HG02678 (cell line): ENCODE data around the gene ATRN.
"Not testable (repeated sequence)": the region's sequence is repeated elsewhere in the genome, so short reads cannot be mapped to it uniquely, and the experiment has no call there.

ENCODE experiments used
- ATAC-seq: cut with Tn5 transposase; IDR thresholded peaks from one replicate; pipeline ENCODE4 v1.9.1; 2021; ENCODE audit warnings: mild to moderate bottlenecking, moderate library complexity; ENCODE audit not compliant: unreplicated experiment

The ATRN gene

DNA sequence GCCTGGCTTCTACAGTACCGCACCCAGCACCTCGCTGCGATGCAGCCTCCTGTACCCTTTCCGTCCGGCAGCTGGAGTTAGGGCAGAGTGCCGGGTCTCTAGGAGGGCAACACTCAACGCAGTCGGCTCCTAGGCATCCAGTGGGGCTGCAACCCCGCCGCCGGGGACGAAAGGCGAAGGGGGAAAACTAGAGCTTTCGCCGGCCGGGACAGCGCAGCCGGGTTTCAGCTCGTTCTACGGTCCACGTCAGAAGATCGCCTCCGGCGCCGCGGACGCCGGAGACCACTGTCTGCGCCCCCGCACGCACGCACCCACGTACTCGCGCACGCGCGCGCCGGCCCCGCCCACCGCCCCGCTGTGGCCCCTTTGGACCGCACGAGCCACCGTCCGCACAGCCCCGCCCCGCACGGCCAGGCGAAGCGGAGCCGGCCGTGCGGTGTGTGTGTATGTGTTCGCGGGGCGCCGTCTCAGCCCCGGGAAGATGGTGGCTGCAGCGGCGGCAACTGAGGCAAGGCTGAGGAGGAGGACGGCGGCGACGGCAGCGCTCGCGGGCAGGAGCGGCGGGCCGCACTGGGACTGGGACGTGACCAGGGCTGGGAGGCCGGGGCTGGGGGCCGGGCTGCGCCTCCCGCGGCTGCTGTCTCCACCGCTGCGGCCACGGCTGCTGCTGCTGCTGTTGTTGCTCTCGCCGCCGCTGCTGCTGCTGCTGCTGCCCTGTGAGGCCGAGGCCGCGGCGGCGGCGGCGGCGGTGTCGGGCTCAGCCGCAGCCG, at the start of gene ATRN:
Gene ATRN, plus strand, starts transcription at position 392 of the 770 bp plus-strand sequence. Its CDS starts 90 bp downstream, at position 482.
- ATAC-seq, result peak; percentile 89

DNA sequence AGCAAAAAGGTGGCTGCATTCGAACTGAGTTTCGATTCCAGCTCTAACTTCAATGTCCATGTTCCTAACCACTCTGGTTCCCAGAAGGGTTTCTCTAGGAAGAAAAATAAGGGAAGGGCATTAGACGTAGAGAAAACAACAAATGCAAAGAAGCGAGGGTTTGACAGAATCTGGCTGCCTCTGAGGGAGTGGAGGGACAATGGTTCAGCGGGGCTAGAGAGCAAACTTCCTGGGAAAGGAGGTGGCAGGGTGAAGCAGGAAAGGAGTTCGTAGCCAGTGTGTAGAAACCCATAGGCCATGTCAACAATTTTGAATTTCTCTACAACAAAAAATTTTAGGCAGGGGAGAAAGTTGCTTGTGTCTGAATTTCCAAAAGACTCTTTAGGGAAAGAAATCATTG, 48.8 kb upstream of the ATRN start:
- no peak for ATAC-seq

DNA sequence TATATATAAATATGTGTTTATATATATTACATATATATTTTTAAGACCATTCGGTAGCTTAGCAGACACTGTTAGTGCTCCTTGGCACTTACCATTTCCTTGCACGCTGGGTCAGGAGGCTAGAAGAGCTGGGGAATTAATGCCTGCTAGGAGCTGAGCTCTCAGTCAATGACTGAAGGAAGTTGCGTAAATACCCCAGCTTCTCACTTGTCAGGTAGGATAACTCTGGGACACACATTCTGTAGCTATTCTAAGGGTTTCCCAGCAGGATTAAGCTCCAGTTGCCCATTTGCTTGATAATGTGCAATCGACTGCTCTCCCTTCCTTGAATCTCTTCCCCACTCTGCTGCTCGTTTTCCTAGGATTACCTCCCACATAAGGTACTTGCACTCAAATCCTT, 47.7 kb upstream of the ATRN start:
- ATAC-seq, result no peak

DNA sequence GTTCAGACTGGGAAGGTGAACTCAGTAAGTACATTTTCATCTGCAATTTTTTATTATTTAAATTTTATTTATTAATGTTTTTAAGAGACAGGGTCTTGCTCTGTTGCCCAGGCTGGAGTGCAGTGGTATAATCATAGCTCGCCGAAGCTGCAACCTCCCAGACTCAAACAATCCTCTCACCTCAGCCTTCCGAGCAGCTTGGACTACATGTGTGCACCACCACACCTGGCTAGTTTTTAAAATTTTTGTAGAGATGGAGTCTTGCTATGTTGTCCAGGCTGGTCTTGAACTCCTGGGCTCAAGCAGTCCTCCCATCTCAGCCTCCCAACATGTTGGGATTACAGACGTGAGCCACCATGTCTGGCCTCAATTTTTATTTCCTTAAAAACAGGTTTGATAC, 44.1 kb upstream of the ATRN start:
- not testable (repeated sequence) for ATAC-seq

DNA sequence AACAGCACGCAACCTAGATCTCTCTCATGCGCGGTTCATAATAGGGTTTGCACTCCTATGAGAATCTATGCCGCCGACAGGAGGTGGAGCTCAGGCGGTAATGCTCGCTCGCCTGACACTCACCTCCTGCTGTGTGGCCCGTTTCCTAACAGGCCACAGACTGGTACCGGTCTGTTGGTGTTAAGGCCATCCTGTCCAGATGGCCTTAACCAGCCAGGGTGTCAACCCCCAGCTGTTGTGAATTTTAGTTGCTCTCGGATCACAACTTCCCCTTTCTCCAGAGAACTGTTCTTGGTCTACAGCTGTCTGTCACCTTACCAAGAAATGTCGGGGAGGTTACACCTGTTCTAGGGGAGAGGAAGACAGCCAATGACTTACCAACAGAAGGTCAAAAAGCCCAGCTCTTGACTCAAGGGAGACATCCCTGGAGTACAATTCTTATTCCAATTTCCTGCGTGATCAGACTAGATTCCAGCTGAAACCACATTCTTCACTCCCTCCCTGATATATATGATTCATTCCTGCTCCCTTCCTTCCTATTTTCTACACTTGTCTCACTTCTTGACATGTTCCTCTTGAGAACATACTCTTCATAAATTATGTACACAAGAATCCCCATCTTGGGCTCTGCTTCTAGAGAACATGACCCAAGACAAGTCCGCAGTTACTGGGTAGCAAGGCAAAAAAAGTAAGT, 40.3 kb upstream of the ATRN start:
- ATAC-seq, result peak; percentile 88

DNA sequence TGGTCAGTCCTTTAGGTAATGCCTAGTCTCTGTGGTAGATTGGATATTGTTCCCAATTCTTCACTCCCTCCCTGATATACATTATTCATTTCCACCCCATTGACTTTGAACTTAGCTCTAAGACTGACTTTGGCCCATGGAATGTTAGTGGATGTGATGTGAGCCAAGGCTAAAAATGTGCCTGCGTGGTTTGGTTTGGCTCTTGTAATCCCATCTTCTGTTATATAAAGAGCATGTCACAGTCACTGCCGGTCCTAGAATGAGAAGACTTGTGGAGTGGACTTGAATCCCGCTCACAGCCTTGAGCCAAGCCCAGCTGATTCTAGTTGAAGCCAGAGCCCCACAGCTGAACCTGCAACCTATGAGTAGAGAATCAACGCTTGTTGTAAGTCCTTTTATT, 39.7 kb upstream of the ATRN start:
- ATAC-seq, result no peak

DNA sequence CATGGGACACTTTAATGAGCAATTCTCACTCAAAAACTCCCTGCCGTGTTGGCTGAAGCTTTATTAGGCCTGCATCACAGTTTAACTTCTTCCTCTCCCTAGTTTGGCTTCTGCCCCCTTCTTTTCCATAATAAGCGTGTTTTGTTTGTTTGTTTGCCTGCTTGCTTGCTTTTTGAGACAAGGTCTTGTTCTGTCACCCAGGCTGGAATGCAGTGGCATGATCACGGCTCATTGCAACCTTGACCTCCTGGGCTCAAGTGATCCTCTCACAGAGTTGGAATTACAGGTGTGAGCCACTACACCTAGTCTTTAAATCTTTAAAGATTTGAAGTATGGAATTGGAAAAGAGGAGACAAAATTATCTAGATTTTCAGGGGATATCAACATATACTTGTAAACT, 38.0 kb upstream of the ATRN start:
- ATAC-seq, result no peak

DNA sequence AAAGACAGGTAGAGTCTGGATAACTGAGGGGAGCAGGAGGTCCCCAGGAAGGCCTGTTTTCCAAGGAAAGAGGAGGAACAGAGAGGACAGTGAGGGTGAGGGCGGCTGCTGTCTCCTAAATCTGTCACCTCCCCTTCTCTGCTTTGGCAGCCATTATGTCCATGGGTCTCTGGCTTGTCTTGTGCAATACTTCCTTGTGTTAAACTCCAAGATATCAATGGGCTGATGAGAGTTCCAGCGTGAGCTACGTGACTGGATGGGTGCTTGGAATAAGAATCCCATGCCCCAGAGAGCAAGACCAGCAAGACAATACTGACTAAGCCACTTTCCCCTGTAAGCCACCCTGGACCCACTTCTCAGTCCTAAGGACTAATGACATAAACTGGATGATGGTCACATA, 37.1 kb upstream of the ATRN start:
- ATAC-seq, result no peak

DNA sequence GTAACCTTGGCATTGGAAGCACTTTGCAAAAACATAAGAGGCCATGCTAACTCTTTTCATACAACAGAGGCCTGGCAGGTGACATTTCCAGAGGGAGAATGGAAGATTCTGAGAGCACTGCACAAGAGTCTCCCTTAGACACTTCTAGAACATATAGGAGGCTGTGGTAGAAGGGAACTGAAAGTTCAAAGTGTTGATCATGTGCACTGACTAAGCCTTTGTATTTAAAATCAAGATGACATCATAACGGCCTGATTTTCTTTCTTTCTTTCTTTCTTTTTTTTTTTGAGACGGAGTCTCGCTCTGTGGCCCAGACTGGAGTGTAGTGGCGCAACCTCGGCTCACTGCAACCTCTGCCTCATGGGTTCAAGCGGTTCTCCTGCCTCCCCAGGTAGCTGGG, 36.6 kb upstream of the ATRN start:
- ATAC-seq, result no peak

DNA sequence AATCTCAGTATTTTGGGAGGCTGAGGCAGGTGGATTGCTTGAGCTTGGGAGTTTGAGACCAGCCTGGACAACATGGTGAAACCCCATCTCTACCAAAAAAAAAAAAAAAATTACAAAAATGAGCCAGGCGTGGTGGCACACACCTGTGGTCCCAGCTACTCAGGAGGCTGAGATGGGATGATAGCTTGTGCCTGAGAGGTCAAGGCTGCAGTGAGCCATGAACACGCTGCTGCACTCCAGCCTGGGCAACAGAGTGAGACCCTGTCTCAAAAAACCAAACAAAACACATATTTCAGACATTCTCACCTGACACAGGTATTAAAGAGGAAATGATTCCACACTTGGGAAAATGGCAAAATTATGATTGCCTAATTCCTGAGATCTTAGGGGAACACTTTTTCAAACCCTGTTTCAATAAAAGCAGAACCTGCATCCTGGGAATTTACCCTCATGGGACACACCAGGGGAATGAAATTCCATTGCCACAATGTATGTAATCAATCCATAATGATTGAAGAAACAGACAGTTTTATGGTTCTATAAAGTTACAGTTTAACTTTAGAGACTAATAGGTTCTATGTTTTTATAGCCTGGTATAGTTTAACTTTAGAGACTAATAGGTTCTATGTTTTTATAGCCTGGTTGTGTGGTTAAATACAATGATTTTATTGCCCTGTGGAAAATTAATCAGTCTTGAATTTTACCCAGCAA, 33.8 kb upstream of the ATRN start:
- no peak for ATAC-seq

DNA sequence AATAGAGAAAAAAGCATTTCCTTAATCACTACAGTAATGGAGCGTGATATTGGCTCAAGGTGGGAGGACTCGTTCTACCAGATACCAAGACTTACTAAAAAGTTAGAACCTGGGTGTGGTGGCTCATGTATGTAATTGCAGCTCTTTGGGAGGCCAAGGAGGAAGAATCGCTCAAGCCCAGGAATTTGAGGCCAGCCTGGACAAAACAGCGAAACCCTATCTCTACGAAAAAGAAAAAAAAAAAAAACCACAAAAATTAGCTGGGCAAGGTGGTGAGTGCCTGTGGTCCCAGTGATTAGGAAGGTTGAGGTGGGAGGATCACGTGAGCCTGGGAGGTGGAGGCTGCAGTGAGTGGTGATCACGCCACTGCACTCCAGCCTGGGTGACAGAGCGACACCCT, 24.0 kb upstream of the ATRN start:
- ATAC-seq, result no peak

DNA sequence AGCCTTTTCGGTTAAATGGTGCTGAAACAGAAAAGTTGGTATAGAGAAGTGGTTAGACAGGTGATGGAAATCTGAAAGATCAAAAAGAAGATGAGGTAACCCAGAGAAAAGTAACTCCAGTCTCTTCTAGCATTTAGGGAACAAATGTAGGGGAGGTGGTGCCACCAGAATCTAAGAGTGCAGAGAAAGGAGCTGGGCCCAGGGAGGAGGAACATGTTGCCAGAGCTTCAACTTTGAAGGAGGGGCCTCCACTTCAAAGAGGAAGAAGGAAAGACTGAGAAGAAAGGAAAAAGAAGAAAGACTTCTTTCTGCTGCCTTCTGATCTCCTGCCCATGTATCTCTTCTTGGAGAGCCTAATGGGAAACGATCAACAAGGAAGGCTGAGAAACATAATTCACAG, 23.5 kb upstream of the ATRN start:
- ATAC-seq, result no peak

DNA sequence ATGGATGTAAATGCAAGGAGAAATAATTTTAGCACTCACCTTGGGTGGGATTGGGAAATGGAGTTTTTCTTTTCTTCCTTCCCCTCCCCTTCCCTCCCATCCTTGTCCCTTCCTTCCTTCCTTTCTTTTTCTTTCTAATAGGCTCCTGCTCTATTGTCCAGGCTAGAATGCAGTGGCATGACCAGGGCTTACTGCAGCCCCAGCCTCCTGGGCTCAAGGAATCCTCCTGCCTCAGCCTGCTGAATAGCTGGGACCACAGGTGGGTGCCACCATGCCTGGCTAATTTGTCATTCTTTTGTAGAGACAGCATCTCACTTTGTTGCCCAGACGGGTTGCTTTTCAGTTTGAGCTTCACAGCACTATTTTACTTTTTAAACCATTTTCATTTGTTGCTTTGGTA, 21.5 kb upstream of the ATRN start:
- no peak for ATAC-seq

DNA sequence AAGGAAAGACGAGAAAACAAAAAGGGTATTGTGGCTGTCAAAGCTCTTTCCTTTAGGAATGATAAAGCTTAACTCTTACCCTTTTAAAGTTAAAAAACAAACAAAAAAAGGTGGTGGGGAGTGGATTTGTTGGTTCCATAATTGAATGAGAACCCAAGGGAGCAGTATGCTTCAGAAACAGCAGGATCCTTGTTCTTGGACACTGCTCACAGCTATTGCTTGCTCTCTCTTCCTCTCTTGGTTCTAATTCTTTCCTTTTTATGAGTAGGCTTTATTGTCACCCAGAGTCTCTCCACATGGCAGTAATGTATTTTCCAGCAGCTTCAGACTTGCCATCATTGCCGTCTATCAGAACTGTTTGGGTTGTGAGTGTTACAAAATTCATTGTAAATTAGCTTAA, 18.7 kb upstream of the ATRN start:
- no peak for ATAC-seq

DNA sequence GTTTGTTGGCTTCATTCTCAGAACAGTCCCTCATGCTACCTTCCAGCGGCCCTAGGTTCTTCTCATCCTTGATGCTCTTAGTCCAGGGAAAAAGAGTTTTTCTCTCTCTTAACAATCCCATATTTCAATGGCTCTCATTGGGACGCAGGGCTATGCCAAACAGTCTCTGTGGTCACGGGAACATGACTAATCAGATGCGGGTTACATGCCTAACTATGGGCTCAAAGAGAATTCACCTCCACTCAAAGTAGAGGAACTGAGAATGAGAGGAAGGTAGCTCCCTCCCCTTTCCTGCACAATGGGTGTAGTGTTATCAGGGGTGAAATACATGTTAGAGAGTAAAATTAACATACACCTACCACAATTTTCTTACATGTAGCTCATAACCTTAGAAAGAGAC, 18.1 kb upstream of the ATRN start:
- ATAC-seq, result no peak

DNA sequence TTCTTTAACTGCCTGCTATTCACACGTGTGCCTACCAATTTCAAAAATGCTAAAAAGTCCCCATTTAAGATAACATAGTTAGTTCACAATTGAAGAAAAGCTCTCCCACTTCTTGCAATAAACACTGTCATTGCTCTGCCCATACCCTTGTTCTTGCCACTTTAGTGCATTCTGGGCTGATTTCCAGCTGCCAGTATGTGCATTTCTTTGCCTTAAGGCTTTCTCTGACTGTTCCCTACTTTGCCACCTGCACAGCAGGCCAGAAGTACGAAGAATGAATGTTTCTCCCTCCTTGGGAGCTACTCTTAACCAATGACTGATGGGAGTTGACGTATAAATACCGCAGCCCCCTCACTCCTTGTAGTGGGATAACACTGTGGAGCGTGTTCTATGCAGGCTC, 16.0 kb upstream of the ATRN start:
- no peak for ATAC-seq

DNA sequence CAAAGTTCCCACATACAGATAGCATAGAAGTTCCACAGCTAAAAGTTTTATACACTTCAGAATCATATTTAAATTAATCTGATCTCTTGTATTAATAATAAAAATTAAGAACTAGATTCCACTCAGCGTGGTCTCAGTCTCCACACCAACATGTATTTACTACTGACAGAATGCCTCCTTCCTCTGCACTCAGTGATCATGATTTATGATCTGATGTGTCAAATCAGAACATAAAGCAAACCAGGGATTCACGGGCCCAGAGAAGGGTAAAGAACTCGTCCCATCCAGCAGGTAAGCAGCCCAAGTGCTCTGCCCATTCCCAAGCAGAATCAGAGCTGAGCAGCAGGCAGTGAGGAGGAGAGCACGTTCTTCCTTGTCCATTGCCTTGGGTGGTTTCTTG, 14.2 kb upstream of the ATRN start:
- no peak for ATAC-seq

DNA sequence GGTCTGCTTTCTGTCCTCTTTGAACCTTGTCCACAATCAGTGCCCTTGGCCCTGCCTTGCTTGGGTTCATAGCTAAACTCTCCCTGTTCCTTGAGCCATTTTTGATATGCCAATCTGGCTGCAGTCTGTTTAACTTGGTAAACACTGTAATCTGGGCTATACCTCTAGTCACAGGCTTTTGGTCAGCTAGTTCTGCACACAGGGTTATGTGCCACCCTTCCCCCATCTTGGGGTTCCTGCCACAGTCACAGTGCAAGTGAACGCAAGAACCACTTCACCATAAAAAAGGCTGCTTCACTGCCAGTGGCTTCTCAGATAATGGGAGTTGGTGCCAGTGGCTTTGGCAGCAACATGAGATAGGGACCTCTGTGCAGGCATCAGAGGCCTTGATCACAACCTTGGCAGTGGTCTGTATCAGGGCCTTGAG, 10.9 kb upstream of the ATRN start:
- ATAC-seq, result no peak

DNA sequence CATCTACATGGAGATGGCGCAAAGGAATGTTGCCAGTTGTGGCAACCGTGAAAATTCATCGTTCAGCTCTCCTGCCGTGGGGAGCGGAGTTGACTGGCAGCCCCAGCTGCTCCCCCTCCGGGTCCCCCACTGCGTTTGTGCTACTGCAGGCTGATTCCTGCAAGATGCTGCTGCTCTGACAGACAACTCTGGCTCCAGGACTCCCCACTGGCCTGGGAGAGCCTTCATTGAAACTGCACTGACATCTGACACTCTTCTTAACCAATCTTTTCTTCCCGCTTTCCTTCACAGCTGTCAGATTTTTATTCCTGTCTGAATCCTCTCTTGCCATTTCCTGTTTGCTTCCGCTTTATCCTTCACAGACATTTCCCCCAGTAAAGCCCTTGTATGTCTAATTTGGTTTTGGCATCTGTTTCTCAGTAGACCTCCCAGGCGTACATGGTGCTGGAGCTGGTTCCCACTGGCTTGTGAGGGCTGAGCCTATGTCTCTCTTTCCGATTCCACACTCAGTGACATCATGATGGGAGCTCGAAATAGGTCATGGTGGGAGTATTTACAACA, 9.5 kb upstream of the ATRN start:
- ATAC-seq, result no peak

DNA sequence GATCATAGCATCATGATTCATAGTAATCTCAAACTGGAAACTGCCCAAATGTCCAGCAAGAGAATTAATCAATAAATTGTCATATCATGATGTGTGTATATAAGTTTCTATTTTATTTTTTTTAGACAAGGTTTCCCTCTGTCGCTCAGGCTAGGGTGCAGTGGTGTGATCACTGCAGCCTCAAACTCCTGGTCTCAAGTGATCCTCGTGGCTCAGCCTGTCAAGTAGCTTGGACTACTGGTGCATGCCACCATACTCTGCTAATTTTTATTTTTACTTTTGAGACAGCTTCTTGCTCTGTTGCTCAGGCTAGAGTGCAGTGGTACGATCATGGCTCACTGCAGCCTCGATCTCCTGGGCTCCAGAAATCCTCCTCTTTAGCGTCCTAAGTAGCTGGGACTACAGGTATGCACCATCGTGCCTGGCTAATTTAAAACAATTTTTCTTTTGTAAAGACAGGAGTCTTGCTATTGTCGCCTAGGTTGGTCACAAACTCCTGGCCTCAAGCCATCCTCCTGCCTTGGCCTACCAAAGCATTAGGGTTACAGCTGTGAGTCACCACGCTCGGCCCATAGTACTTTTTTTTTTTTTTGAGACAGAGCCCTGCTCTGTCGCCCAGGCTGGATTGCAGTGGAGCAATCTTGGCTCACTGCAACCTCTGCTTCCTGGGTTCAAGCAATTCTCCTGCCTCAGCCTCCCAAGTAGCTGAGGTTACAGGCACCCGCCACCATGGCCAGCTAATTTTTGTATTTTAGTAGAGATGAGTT, 8.7 kb upstream of the ATRN start:
- no peak for ATAC-seq

DNA sequence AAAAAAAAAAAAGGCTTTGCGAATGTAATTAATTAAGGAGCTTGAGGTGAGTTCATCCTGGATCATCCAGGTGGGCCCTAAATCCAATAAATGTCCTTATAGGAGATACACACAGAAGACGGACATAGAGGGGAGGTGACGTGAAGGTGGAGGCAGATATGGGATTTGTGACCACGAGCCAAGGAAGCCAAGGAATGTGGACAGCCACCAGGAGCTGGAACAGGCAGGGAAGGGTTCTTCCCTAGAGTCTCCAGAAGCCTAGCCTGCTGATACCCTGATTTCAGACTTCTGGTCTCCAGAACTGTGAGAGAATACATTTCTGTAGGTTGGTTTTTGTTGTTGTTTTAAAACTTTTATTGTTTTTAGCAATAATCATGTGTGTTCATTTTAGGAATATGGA, 6.7 kb upstream of the ATRN start:
- no peak for ATAC-seq
